ENCODE results near the gene LRP1-AS.

Gene LRP1-AS

GRCh38 chr12:57160040-57160439, 12.6 kb upstream of the LRP1-AS start:
- no peak for DNase-seq (ENCODE audit: low read depth)

DNA sequence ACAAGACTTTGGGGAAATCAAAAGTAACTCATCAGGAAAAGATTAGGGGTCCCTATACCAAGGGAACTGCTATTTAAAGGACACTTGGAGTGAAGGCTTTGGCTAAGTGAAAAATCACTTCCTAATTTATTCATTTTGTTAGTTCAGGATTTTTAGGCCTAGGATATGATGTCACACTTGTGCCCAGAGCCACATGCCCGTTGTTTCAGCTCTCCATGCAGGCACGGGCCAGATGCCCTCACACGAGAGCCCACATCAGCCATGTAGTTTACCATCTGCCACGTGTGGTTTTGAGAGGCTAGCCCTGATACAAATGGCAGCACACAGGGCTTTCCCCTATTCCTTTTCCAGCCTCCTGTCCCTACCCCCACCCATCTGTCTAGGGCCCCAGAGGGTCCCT, 11.9 kb upstream of the LRP1-AS start:
- DNase-seq (ENCODE audit: low read depth): no peak

DNA sequence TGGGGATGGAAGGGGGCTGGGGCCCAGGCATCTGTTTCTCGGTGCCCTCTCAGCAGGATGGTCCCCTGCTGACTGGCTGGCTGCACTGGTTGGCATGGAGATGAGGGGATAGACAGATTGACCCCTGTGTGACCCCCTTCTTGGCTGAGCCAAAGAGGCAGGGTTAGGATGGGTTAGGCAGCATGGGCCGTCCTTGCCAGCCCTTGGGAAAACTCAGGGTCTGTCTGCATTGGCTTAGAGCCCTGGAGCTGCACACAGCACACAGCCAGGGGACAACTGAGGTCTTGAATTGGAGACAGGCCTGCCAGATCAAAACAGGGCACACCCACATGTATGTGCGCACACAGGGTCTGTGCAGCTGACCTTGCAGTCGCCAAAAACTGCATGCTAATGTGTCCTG, 11.2 kb upstream of the LRP1-AS start:
- DNase-seq (ENCODE audit: low read depth): no peak

DNA sequence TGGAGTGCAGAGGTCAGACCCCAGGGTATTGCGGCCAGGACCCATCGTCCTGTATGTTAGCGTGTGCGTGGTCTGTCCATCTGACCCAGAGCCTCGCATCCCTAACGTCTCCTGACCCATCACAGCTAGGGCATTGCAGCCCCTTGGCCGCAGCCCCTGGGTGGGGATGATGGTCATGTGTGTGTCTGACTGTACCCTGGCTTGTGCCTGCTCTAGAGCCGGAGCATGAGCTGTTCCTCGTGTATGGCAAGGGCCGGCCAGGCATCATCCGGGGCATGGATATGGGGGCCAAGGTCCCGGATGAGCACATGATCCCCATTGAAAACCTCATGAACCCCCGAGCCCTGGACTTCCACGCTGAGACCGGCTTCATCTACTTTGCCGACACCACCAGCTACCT, 10.8 kb upstream of the LRP1-AS start:
- DNase-seq (ENCODE audit: low read depth): no peak

- no peak for DNase-seq (ENCODE audit: low read depth)
Measured at GRCh38 chr12:57157588-57158173, 10.3 kb upstream of the LRP1-AS start.

- DNase-seq (ENCODE audit: low read depth): no peak
Measured at GRCh38 chr12:57156701-57157403, 9.4 kb upstream of the LRP1-AS start.

DNA sequence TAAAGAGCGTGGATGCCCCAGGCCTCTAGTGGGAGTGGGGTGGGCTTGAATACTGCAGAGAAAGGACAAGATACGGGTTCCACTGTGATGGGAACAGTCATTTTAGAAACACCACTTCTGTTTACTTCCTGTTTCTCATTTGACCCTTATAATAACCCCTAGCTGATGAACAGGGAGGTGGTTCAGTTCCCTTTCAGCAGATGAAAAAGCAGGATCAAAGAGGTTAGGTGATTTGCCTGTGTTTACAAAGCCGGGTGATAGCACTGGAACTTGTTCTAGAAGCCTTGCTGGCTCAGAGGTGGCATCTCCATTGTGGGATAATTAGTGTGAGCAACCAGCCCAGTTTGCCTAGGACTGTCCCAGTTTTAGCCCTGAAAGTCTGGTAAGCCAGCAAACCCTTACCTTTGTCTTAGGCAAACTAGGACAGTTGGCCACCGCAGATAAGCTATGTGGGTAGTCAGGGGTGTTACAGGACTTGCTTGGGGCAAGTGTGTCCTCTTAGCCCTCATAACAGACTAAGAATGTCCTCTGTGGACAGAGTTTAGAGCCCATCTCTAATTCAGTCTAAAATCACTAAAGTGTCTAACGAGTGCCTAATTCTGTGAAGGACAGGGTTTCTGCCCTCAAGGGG, 7.5 kb upstream of the LRP1-AS start:
- no peak for DNase-seq (ENCODE audit: low read depth)

DNA sequence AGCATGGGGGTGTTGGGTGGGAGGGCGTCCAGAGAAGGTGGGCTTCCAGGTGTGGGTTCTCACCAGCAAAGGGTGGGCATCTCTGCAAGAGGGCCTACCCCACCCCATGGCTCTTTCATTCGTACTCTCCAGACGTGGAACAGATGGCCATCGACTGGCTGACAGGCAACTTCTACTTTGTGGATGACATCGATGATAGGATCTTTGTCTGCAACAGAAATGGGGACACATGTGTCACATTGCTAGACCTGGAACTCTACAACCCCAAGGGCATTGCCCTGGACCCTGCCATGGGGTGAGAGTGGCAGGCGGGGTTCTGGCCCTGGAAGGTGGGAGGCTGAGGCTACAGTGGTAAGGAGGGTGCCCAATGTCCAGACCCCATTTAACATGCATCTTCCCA, 6.7 kb upstream of the LRP1-AS start:
- no peak for DNase-seq (ENCODE audit: low read depth)

DNA sequence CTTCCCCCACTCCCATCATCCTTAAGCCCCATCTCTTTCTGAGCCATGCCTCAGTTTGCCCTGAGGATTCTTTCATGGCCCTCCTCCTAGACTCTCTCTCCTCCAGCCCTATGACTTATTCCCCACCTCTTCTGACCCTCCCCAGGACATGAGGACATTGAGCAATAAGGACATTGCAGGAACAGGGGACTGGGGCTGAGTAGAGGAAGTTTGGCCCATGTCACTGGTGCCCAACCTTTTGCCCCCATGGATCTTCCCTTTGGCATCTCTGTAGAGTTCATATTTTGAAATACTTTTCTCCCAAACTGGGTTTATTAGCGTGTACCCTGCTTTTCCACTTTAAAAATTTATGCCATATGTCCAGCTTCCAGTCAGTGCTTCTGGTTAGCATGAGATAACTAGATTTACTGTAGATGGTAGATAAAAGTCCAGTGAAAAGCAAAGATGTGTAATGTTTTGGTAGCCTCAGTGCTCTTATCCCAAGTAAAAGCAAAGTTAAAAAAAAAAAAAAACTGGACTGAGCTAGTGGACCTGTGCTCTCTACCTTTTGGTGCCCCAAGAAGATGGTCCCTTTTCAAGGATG, 6.1 kb upstream of the LRP1-AS start:
- no peak for DNase-seq (ENCODE audit: low read depth)

DNA sequence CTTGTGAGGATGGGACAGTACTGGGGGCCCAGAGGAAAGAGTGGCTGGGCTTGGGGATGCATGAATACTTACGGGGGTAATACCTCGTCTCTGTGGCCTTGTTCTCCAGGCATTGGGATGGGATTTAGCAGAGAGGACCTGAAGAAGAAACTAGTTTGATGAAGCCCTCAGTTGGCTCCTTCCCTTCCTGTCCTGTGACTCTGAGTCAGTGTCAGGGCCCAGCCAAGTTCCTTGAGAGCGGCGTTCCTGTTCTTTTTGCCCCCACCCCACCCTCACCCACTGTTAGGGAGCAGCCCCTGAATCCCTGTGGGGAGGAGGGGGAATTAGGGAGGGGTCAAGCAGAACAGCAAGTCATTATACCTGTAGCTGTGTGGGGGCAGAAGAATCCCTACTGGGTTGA, 5.2 kb upstream of the LRP1-AS start:
- no peak for DNase-seq (ENCODE audit: low read depth)

- no peak for DNase-seq (ENCODE audit: low read depth)
Measured at GRCh38 chr12:57151741-57152630, 4.6 kb upstream of the LRP1-AS start.

- DNase-seq (ENCODE audit: low read depth): no peak
Measured at GRCh38 chr12:57150400-57151000, 3.1 kb upstream of the LRP1-AS start.

DNA sequence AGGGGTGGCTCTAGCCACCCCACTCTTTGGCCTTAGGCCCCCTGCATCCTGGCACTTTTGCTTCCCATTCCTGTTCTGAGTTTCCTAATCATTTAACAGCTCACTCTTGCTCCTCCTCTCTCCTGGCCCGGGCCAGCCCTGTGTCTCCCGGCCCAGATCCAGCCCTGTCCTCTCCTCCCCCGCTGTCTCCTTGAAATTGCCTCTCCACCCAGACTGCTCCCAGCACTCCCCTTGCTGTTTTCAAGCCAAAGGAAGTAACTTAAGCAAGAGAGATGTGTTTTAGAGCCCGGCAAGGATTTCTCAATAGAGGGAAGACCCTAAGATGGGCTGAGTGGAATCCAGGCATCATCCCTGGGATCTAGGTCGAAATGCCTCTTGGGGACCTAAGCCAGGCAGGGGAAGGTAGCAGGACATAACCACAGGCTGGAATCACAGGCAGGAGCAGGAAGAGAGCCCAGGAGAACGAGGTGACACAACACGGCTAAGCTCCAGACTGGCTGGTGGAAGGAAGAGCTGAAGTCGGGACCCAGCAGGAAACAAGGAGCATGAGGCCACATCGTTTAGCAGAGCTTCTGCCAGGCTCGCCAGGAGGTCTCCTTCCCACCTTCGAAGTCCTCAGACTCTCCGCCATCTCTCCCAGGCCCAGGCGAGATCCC, 2.0 kb upstream of the LRP1-AS start:
- no peak for DNase-seq (ENCODE audit: low read depth)

DNA sequence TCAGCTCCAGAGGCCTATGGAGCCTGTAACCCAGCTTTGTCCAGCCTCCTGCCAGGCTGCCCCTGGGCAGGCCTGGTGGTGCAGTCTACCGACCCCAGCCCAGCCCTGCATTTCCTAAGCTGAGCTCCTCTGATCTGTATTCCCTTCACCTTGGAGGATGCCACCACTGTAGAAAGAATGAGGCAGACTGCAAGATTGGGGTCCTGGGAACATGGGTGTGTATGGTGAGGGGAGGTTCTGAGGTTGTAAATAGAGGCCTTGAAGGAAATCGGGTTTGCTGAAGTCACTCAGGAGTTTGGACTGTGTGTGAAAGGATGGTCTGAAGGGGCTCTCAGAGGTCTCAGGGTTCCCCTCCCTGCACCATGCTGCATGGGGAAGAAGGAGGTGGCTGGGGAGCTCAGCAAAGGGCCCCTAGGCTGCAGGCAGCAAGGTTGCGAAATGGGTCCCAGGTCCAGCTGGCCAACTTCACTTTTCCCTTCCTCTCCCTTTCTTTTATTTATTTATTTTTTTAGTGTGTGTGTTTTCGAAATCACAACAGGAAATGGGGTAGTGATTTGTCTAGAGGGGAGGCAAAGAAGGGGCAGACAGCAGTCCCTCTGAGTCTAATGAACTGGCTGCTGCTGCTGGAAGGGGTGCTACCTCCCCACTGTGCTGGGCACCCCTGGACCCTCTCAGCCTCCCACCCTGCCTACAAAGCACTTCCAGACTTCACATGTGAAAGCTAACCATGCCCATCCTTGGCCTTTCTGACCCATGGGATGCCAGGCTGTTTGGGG, 1.2 kb upstream of the LRP1-AS start:
- DNase-seq (ENCODE audit: low read depth): no peak

DNA sequence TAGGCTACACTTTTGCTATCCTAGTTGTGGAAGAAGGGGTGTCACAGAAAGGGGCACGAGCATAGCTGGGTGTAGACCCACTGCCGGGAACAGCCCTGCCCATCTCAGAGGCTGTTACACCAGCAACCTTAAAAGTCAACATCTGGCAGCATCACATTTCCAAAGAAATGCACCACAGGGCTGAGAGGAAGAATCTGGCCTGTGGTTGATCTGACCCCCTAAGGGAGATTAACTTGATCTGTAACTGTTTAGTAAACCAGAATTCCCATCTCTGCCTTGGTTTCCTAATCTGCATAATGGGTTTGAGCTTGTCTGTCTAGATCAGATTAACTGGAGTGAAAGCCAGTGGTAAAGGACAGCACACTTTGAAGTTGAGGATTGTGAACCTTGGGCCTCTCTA, 1.3 kb downstream of the LRP1-AS start:
- no peak for DNase-seq (ENCODE audit: low read depth)

DNA sequence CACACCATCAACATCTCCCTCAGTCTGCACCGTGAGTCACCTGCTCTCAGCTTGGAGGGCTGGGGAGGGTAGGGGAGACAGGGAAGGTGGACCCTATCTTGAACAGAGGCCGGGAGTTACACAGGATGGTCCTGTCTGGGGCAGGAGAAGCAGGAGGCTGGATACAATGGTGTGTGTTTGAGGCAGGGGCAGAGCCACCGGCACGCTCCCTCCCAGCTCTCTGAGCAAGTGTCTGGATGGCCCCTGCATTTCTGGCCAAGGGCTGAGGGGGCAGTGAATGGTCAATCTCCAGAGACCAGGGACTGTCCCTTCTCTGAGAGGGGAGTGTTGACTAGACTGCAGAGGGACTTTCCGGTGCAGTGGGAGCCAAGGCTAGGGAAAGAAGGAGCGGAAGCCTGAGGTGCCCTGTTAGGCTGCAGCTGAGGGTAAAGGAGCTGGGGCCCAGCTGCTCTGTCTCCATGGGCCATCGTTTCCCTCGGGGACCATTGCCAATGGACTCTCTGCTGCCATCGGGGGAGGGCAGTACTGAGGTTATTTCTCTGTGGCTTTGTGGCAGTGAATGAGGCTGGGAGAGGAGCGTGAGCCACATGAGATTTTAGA, 1.9 kb downstream of the LRP1-AS start:
- DNase-seq (ENCODE audit: low read depth): no peak

DNA sequence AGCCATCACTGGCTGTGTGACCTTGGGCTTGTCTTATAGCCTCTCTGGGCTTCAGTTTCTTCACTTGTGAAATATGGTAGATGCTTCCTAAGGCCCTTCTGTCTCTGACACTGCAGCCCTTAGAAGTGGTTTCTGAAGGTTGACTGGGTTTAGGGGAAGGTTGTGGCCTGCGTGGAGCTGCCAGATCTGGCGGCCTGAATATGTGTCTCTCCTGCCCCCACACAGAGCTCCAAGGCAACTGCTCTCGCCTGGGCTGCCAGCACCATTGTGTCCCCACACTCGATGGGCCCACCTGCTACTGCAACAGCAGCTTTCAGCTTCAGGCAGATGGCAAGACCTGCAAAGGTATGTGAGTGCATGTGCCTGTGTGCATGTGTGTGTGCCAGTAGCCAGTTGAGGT, 4.0 kb downstream of the LRP1-AS start:
- no peak for DNase-seq (ENCODE audit: low read depth)

GRCh38 chr12:57142727-57143126, 4.7 kb downstream of the LRP1-AS start:
- no peak for DNase-seq (ENCODE audit: low read depth)

DNA sequence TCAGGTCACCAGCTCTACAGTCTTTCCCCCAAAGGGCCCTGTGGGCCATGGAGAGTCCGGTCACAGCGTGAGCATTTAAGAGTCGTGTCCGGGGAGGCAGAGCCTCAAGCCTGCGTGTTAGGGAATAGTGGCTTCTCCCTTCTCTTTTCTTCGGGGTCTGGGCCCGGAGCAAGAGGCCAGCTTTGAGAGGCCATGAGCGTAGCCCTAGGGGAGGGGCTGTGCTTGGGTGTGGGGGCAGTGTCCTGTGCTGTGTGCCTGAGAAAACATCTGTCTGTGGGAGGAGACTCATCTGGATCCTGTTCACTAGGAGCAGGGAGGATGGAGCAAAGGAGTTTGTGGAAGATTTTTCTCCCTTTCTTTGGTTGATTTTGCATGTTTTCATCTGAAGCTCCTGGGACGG, 5.3 kb downstream of the LRP1-AS start:
- no peak for DNase-seq (ENCODE audit: low read depth)

- DNase-seq (ENCODE audit: low read depth): no peak
Measured at GRCh38 chr12:57141249-57141648, 6.2 kb downstream of the LRP1-AS start.
